CD4-positive, CD25-positive, alpha-beta regulatory T cell (primary cell): ENCODE results near the gene SELENOH. TPM values are rescaled to one million over a fixed set of nuclear protein-coding genes. Genes with fewer than 3 reads are reported as not detected.

Experiments
- ATAC-seq, 2 donors: fragments of 150-1000 bp; cut with Tn5 transposase; one replicate each; pipeline ENCODE4 v1.10.0; 2021; ENCODE audit warnings: low read depth in 2 of 2, moderate number of reproducible peaks in 2 of 2, moderate library complexity in 1 of 2
- DNase-seq, 3 donors: peaks; one replicate each; pipeline versions ENCODE4 v3.0.0 to v3.0.0-alpha.2; 2012 to 2022; ENCODE audit warnings: mixed read lengths in 1 of 3
- H3K27ac ChIP-seq: one replicate; pipeline ENCODE4 v1.7.0; 2013; ENCODE audit warnings: mild to moderate bottlenecking, low read length; ENCODE audit not compliant: insufficient read depth, poor library complexity, severe bottlenecking
- H3K27me3 ChIP-seq: one replicate; pipeline ENCODE4 v1.7.0; 2013; ENCODE audit warnings: low read length; ENCODE audit not compliant: control insufficient read depth, insufficient read depth
- H3K36me3 ChIP-seq: one replicate; pipeline ENCODE4 v1.7.0; 2013; ENCODE audit warnings: mild to moderate bottlenecking, low read length, moderate library complexity; ENCODE audit not compliant: control insufficient read depth, insufficient read depth
- H3K4me1 ChIP-seq: 2 replicates; pipeline ENCODE4 v1.7.0; 2013; ENCODE audit warnings: mild to moderate bottlenecking, low read length; ENCODE audit not compliant: insufficient read depth, control insufficient read depth, poor library complexity, severe bottlenecking
- H3K4me3 ChIP-seq: one replicate; pipeline ENCODE4 v1.7.0; 2013; ENCODE audit warnings: low read depth, mild to moderate bottlenecking, low read length, moderate library complexity
- H3K9me3 ChIP-seq, 2 experiments: 1 replicate in 1 of 2; 2 replicates in 1 of 2; pipeline ENCODE4 v1.7.0; 2013; ENCODE audit warnings: low read length in 2 of 2, mild to moderate bottlenecking in 1 of 2, moderate library complexity in 1 of 2; ENCODE audit not compliant: control insufficient read depth in 2 of 2
- H3K27ac Mint-ChIP-seq, 3 donors: one replicate each; pipeline ENCODE4 v1.8.0; 2020 to 2022; ENCODE audit warnings: mild to moderate bottlenecking in 3 of 3, mixed read lengths in 3 of 3, moderate library complexity in 2 of 3
- H3K27me3 Mint-ChIP-seq: one replicate; pipeline ENCODE4 v1.8.0; 2022; ENCODE audit warnings: mild to moderate bottlenecking, mixed read lengths
- H3K36me3 Mint-ChIP-seq: one replicate; pipeline ENCODE4 v1.8.0; 2020; ENCODE audit warnings: mixed read lengths
- H3K4me1 Mint-ChIP-seq, 4 donors: one replicate each; pipeline ENCODE4 v1.8.0; 2020 to 2022; ENCODE audit warnings: mixed read lengths in 4 of 4, mild to moderate bottlenecking in 1 of 4
- H3K4me3 Mint-ChIP-seq, 4 donors: one replicate each; pipeline ENCODE4 v1.8.0; 2020 to 2022; ENCODE audit warnings: mild to moderate bottlenecking in 4 of 4, mixed read lengths in 4 of 4, moderate library complexity in 3 of 4
- H3K9me3 Mint-ChIP-seq, 7 donors: one replicate each; pipeline ENCODE4 v1.8.0; 2020 to 2022; ENCODE audit warnings: mixed read lengths in 7 of 7, mild to moderate bottlenecking in 3 of 7, moderate library complexity in 2 of 7
- polyA plus RNA-seq, 4 donors: library from polyadenylated mRNA; unstranded; fragments of 300-500 nt; fragmentation: Illumina TruSeq; gene quantifications; one replicate each; pipeline ENCODE4 v1.2.3, GENCODE V29; 2021
- total RNA-seq: library from RNA; stranded (reverse); gene quantifications from one replicate; pipeline ENCODE4 v1.2.3, GENCODE V29; 2022

Gene SELENOH
- total and polyA plus RNA-seq, 5 donors from 2014 or later, result 68.6 to 248 (median 213) TPM

GRCh38 chr11:57787006-57787604, 45.8 kb downstream of the SELENOH start:
- no peaks in the 10 kb centered on the region for H3K27me3 Mint-ChIP-seq
- Histone ChIP-seq H3K4me3 (no peak overlapping the region), H3K36me3 (no peaks in the 10 kb centered on the region), H3K27ac (no peak overlapping the region), H3K4me1 (peaks cover 7% of the 10 kb centered on the region), H3K9me3 (no peaks in the 10 kb centered on the region), H3K27me3 (no peaks in the 10 kb centered on the region)
- peaks cover 2 to 14% (median 5%) of the 10 kb centered on the region in 4 donors for H3K4me1 Mint-ChIP-seq
- no peaks in the 10 kb centered on the region for H3K36me3 Mint-ChIP-seq
- peak overlapping the region in 1 of 3 donors; percentile 34 for H3K27ac Mint-ChIP-seq
- DNase-seq (no peak), ATAC-seq (no peak)
- H3K4me3 Mint-ChIP-seq, result no peak overlapping the region
- H3K9me3 Mint-ChIP-seq, result no peaks in the 10 kb centered on the region

GRCh38 chr11:57787920-57788702, 46.8 kb downstream of the SELENOH start:
- DNase-seq, result no peak

DNA sequence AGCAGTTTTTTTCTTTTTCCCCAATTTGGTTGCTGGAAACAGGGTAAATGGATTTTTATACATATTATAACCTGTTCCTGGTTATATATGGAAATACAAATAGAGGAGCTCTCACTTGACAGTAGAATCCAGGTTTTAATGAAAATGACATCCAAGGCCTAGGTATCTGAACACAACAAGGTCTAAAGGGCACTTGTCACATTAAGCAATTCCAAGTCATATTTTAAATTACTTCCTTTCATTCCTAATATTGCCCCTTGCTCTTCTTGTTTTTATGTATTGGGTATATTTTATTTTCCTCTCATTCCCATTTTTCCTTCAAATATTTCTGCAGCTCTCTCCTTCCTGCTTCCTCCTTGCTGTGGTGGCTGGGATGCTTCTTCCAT, 47.4 kb downstream of the SELENOH start:
- Histone ChIP-seq H3K4me3 (no peak overlapping the region), H3K27me3 (no peaks in the 10 kb centered on the region), H3K27ac (no peak overlapping the region), H3K36me3 (no peaks in the 10 kb centered on the region), H3K4me1 (peaks cover 23% of the 10 kb centered on the region), H3K9me3 (no peaks in the 10 kb centered on the region)
- no peaks in the 10 kb centered on the region for H3K27me3 Mint-ChIP-seq
- DNase-seq (no peak), ATAC-seq (no peak)
- no peaks in the 10 kb centered on the region for H3K9me3 Mint-ChIP-seq
- peak overlapping the region in 1 of 3 donors; percentile 18 for H3K27ac Mint-ChIP-seq
- peaks cover 14 to 30% (median 17%) of the 10 kb centered on the region in 4 donors for H3K4me1 Mint-ChIP-seq
- H3K4me3 Mint-ChIP-seq, result no peak overlapping the region
- H3K36me3 Mint-ChIP-seq, result no peaks in the 10 kb centered on the region

More at GRCh38 chr11:57787920-57788702, 46.8 kb downstream of the SELENOH start:
- no peak overlapping the region for H3K27ac ChIP-seq
- H3K27me3 ChIP-seq, result no peaks in the 10 kb centered on the region
- no peak overlapping the region for H3K4me3 ChIP-seq
- no peak for ATAC-seq
- no peak overlapping the region for H3K27ac Mint-ChIP-seq
- H3K36me3 Mint-ChIP-seq, result no peaks in the 10 kb centered on the region
- no peaks in the 10 kb centered on the region for H3K9me3 ChIP-seq
- no peaks in the 10 kb centered on the region for H3K27me3 Mint-ChIP-seq
- H3K4me1 ChIP-seq, result peaks cover 17% of the 10 kb centered on the region
- H3K36me3 ChIP-seq, result no peaks in the 10 kb centered on the region
- peaks cover 8 to 24% (median 12%) of the 10 kb centered on the region in 4 donors for H3K4me1 Mint-ChIP-seq
- H3K9me3 Mint-ChIP-seq, result no peaks in the 10 kb centered on the region
- H3K4me3 Mint-ChIP-seq, result peak overlapping the region in 1 of 4 donors; percentile 3

DNA sequence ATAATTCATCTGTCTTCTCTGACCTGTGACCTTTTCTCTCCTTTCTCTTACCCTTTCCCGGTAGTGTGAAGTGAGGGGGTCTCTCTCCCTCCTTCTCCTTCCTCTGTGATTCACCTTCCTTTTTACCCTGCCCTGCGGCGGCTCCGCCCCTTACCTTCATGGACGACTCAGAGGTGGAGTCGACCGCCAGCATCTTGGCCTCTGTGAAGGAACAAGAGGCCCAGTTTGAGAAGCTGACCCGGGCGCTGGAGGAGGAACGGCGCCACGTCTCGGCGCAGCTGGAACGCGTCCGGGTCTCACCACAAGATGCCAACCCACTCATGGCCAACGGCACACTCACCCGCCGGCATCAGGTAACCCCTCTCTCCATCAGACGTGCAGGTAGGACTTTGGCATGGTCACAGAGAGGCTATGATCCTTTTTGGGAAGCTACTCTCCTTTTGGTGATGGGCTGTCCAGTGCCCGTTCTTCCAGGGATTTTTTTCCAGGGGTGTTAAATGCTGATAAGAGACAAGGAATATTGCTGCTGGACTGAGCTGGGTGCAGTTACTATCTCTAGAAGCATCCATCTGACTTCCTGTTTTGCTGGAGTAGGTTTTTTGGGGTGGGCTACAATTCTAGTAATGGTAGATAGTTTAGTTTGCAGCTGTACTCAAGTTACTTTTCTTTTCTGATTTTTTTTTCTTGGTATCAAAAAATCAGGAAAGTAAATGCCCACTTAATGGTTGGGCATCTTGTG, 50.2 kb downstream of the SELENOH start:
- Mint-ChIP-seq H3K4me3 (peak overlapping the region; percentile 22 to 82 (median 78)), H3K36me3 (peaks cover 9% of the 10 kb centered on the region), H3K4me1 (peaks cover 19 to 37% (median 28%) of the 10 kb centered on the region in 4 donors), H3K27ac (peak overlapping the region; percentile 93 to 99 (median 98)), H3K9me3 (no peaks in the 10 kb centered on the region), H3K27me3 (no peaks in the 10 kb centered on the region)
- Histone ChIP-seq H3K27me3 (no peaks in the 10 kb centered on the region), H3K9me3 (no peaks in the 10 kb centered on the region), H3K4me1 (peaks cover 25% of the 10 kb centered on the region), H3K27ac (peak overlapping the region; percentile 74), H3K4me3 (peak overlapping the region; percentile 79), H3K36me3 (peaks cover 1% of the 10 kb centered on the region)
- no peak for DNase-seq
- ATAC-seq, result no peak

DNA sequence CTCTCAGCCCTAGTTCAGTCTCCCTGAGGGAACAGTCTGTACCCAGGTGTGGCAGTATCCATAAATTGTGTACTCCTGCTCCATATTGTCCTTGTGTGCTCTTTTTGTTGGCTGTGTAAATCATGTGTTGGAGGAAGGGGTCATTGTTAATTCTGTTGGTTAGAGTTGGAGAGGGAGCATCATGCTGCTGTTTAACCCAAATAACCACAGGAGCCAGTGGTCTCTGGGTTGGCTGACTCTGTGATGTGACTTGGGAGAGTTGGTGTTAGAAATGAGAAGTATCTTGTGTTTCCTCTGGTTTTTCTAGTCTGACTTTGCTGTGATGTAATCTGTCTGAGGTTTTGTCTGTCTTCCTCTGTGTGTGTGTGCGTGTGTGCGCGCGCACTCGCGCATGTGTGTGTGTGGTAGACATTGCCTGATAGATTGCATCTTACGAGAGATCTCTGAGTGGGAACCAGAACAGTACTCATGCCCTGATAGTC, 50.8 kb downstream of the SELENOH start:
- Mint-ChIP-seq H3K36me3 (peaks cover 12% of the 10 kb centered on the region), H3K27ac (peak overlapping the region; percentile 93 to 99 (median 98)), H3K9me3 (no peaks in the 10 kb centered on the region), H3K4me1 (peaks cover 19 to 37% (median 28%) of the 10 kb centered on the region in 4 donors), H3K4me3 (peak overlapping the region; percentile 22 to 82 (median 78)), H3K27me3 (no peaks in the 10 kb centered on the region)
- Histone ChIP-seq H3K9me3 (no peaks in the 10 kb centered on the region), H3K27me3 (no peaks in the 10 kb centered on the region), H3K4me3 (peak overlapping the region; percentile 79), H3K36me3 (peaks cover 4% of the 10 kb centered on the region), H3K27ac (peak overlapping the region; percentile 74), H3K4me1 (peaks cover 25% of the 10 kb centered on the region)
- DNase-seq (peak; percentile 65 to 95 (median 84)), ATAC-seq (peak; percentile 95 to 97)

DNA sequence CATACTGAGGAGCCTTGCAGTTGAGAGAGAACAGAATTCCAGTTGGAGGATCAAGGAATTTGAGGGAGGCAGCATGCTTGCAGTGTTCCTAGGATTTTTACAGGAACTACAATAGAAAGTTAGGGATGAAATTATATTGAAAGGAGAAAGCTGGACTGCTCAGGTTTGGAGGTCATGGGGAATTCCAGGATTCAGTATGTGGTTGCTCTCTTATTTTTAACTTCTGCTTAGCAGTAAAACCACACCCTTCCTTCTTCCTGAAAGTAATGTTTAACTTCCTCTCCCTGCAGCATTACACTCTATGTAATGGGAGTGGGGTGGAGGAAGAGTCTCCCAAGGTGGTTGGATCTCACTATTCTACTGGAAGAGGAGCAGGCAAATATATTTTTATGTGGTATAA, 51.6 kb downstream of the SELENOH start:
- peaks cover 12% of the 10 kb centered on the region for H3K36me3 Mint-ChIP-seq
- peak in 1 of 3 donors; percentile 15 for DNase-seq

More for the DNA sequence above, 51.6 kb downstream of the SELENOH start:
- H3K9me3 ChIP-seq, result no peaks in the 10 kb centered on the region
- H3K4me1 ChIP-seq, result peaks cover 25% of the 10 kb centered on the region
- no peaks in the 10 kb centered on the region for H3K27me3 ChIP-seq
- Mint-ChIP-seq H3K4me3 (peak overlapping the region; percentile 22 to 79 (median 60)), H3K4me1 (peaks cover 19 to 37% (median 28%) of the 10 kb centered on the region in 4 donors), H3K27ac (peak overlapping the region; percentile 70 to 99 (median 93)), H3K9me3 (no peaks in the 10 kb centered on the region), H3K27me3 (no peaks in the 10 kb centered on the region)
- no peak for ATAC-seq
- peak overlapping the region; percentile 74 for H3K27ac ChIP-seq
- H3K4me3 ChIP-seq, result peak overlapping the region; percentile 79
- peaks cover 4% of the 10 kb centered on the region for H3K36me3 ChIP-seq
